ENCODE data around the gene SDCCAG8.
A peak's percentile ranks its signal among the peaks of the same experiment; 100 is the strongest.

The SDCCAG8 gene

GRCh38 chr1:243471754-243472745 is 216.2 kb downstream of the SDCCAG8 start:
- Histone ChIP-seq H3K36me3 (ENCODE audit: control insufficient read depth, insufficient read depth, low read length) (no peaks in the 10 kb centered on the region), H3K9me3 (ENCODE audit: control insufficient read depth, insufficient read depth, low read length) (no peaks in the 10 kb centered on the region), H3K4me3 (ENCODE audit: low read depth, low read length) (no peak overlapping the region), H3K27me3 (ENCODE audit: control insufficient read depth, insufficient read depth, low read length) (no peaks in the 10 kb centered on the region), H3K27ac (ENCODE audit: low read depth, low read length) (no peak overlapping the region), H3K9ac (ENCODE audit: low read depth, low read length) (no peak overlapping the region), H3K4me1 (ENCODE audit: control insufficient read depth, insufficient read depth, low read length) (peaks cover 56% of the 10 kb centered on the region)

DNA sequence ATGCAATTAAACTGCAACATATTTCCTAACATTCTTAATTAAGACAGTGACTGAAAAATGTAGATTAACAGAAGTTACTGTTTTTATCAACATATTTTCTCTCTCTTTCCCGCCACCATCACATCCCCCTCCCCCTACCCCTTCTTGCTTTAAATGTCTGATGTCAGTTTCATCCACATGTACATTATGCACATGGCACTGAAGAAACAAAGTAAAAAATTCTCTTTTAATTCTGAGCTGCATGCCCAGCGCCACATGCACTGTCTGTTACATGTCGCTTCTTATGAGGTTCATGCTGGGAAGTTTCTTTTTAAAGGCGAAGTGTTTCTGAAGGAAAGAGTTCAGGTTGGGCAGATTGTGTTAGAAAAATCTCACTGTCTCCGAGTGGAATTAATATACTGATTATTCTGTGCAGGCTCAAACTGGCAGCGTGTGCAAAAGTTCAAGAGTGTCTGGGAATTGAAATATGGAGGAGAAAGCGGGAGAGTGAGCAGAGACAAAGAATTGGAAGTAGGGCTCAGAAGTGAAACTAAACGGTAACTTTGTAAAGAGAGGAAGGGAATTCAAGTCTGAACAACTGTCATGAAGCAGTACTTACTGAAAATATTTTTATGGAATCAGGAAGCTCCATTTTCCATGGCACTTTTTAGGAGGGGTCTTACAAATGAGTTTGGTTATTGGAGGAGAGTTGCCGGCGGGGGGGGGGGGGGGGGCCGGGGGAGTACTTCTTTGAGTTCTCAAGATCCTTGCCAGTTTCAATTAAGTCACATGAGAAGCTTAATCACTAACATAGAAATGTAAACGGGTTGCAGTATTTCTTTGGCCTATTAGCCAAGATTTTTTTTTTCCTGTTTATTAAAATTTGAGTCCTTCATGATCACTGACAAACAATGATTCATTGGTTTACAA is 217.6 kb downstream of the SDCCAG8 start:
- no peak overlapping the region for H3K4me3 ChIP-seq (ENCODE audit: low read depth, low read length)
- no peak overlapping the region for H3K27ac ChIP-seq (ENCODE audit: low read depth, low read length)
- no peaks in the 10 kb centered on the region for H3K36me3 ChIP-seq (ENCODE audit: control insufficient read depth, insufficient read depth, low read length)
- H3K27me3 ChIP-seq (ENCODE audit: control insufficient read depth, insufficient read depth, low read length): no peaks in the 10 kb centered on the region
- no peaks in the 10 kb centered on the region for H3K9me3 ChIP-seq (ENCODE audit: control insufficient read depth, insufficient read depth, low read length)
- H3K9ac ChIP-seq (ENCODE audit: low read depth, low read length): no peak overlapping the region
- H3K4me1 ChIP-seq (ENCODE audit: control insufficient read depth, insufficient read depth, low read length): peaks cover 56% of the 10 kb centered on the region

GRCh38 chr1:243474136-243474881 is 218.5 kb downstream of the SDCCAG8 start:
- H3K4me1 ChIP-seq (ENCODE audit: control insufficient read depth, insufficient read depth, low read length): peaks cover 56% of the 10 kb centered on the region
- H3K36me3 ChIP-seq (ENCODE audit: control insufficient read depth, insufficient read depth, low read length): no peaks in the 10 kb centered on the region
- no peak overlapping the region for H3K9ac ChIP-seq (ENCODE audit: low read depth, low read length)
- H3K27me3 ChIP-seq (ENCODE audit: control insufficient read depth, insufficient read depth, low read length): no peaks in the 10 kb centered on the region
- no peak overlapping the region for H3K27ac ChIP-seq (ENCODE audit: low read depth, low read length)
- peak overlapping the region; percentile 19; the same call in 1 of the 2 replicates for H3K4me3 ChIP-seq (ENCODE audit: low read depth, low read length)
- no peaks in the 10 kb centered on the region for H3K9me3 ChIP-seq (ENCODE audit: control insufficient read depth, insufficient read depth, low read length)

DNA sequence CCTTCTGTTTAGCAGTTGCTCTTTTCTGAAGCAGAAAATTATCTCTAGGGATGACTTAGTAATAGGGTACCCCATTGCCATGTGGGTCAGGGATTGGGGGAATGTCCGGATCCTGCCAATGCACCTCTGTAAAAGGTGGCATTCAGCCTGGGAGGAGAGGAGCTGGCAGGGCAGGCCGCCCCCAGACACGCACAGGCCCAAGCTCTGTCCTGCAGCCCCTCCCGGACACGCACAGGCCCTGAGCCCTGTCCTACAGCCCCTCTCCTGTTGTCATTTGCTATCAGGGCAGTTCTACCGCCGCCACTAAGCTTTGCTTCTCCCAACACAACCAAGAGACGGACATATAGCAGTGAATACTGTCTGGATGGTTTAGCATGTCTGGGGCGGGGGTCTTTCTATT is 219.1 kb downstream of the SDCCAG8 start:
- no peaks in the 10 kb centered on the region for H3K9me3 ChIP-seq (ENCODE audit: control insufficient read depth, insufficient read depth, low read length)
- no peak overlapping the region for H3K9ac ChIP-seq (ENCODE audit: low read depth, low read length)

DNA sequence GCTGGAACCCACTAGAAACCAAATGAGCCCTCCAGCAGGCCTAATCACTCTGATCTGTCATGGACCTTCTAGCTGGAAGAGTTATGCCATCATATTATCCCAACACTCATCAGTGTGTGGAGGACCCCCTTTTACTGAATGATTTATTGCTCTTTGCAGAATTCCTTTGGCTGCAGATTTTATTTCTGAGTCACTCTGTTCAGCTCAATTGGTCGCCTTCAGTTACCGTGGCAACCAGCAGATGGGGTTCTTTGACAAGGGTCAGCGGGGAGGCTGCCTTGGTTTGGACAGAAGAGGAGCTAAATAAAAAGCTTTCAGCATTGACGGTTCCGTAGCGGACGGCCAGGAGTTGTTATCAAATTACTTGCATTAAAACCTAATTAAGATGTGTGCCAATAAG is 220.1 kb downstream of the SDCCAG8 start:
- Histone ChIP-seq H3K36me3 (ENCODE audit: control insufficient read depth, insufficient read depth, low read length) (no peaks in the 10 kb centered on the region), H3K27ac (ENCODE audit: low read depth, low read length) (no peak overlapping the region), H3K27me3 (ENCODE audit: control insufficient read depth, insufficient read depth, low read length) (no peaks in the 10 kb centered on the region), H3K9me3 (ENCODE audit: control insufficient read depth, insufficient read depth, low read length) (no peaks in the 10 kb centered on the region), H3K9ac (ENCODE audit: low read depth, low read length) (no peak overlapping the region), H3K4me3 (ENCODE audit: low read depth, low read length) (no peak overlapping the region), H3K4me1 (ENCODE audit: control insufficient read depth, insufficient read depth, low read length) (peaks cover 44% of the 10 kb centered on the region)

More for the DNA sequence above, 219.1 kb downstream of the SDCCAG8 start:
- Histone ChIP-seq H3K27ac (ENCODE audit: low read depth, low read length) (no peak overlapping the region), H3K4me1 (ENCODE audit: control insufficient read depth, insufficient read depth, low read length) (peaks cover 55% of the 10 kb centered on the region), H3K27me3 (ENCODE audit: control insufficient read depth, insufficient read depth, low read length) (no peaks in the 10 kb centered on the region), H3K36me3 (ENCODE audit: control insufficient read depth, insufficient read depth, low read length) (no peaks in the 10 kb centered on the region), H3K4me3 (ENCODE audit: low read depth, low read length) (no peak overlapping the region)

DNA sequence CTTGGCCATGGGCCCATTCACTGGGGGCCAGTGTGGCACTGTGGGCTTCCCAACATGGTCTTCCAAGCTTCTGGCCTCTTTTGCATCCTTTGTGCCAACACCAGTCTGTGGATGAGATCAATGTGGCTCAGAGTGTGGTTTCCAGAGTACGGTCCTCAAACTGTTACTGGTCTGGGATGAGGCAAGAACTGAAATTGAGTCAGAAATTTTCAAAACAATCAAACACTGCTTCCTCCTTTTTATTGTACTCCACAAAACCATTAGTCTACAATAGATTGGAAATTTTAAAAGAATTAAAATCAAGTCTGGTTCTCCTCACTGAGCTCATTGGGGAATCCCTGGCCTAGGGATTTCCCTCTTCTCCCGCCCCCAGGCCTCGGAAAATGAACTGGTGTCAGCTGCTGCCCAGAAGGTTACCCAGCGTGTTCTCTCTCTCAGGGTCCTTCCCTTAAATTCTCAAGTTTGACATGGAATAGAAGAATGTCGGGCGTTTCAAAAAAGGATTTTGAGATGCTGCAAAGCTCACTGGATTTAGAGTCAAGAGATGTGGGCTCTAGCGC is 222.0 kb downstream of the SDCCAG8 start:
- Histone ChIP-seq H3K27me3 (ENCODE audit: control insufficient read depth, insufficient read depth, low read length) (peaks cover 6% of the 10 kb centered on the region; the same call in 1 of the 2 replicates), H3K9me3 (ENCODE audit: control insufficient read depth, insufficient read depth, low read length) (no peaks in the 10 kb centered on the region), H3K4me1 (ENCODE audit: control insufficient read depth, insufficient read depth, low read length) (peaks cover 42% of the 10 kb centered on the region), H3K36me3 (ENCODE audit: control insufficient read depth, insufficient read depth, low read length) (no peaks in the 10 kb centered on the region), H3K4me3 (ENCODE audit: low read depth, low read length) (no peak overlapping the region), H3K9ac (ENCODE audit: low read depth, low read length) (no peak overlapping the region), H3K27ac (ENCODE audit: low read depth, low read length) (no peak overlapping the region)

GRCh38 chr1:243481101-243481500 is 225.3 kb downstream of the SDCCAG8 start:
- H3K4me1 ChIP-seq (ENCODE audit: control insufficient read depth, insufficient read depth, low read length): peaks cover 17% of the 10 kb centered on the region; the same call in 1 of the 2 replicates
- H3K9me3 ChIP-seq (ENCODE audit: control insufficient read depth, insufficient read depth, low read length): no peaks in the 10 kb centered on the region
- no peaks in the 10 kb centered on the region for H3K36me3 ChIP-seq (ENCODE audit: control insufficient read depth, insufficient read depth, low read length)
- H3K4me3 ChIP-seq (ENCODE audit: low read depth, low read length): no peak overlapping the region
- H3K27ac ChIP-seq (ENCODE audit: low read depth, low read length): no peak overlapping the region
- no peak overlapping the region for H3K9ac ChIP-seq (ENCODE audit: low read depth, low read length)
- H3K27me3 ChIP-seq (ENCODE audit: control insufficient read depth, insufficient read depth, low read length): peaks cover 8% of the 10 kb centered on the region; the same call in 1 of the 2 replicates

DNA sequence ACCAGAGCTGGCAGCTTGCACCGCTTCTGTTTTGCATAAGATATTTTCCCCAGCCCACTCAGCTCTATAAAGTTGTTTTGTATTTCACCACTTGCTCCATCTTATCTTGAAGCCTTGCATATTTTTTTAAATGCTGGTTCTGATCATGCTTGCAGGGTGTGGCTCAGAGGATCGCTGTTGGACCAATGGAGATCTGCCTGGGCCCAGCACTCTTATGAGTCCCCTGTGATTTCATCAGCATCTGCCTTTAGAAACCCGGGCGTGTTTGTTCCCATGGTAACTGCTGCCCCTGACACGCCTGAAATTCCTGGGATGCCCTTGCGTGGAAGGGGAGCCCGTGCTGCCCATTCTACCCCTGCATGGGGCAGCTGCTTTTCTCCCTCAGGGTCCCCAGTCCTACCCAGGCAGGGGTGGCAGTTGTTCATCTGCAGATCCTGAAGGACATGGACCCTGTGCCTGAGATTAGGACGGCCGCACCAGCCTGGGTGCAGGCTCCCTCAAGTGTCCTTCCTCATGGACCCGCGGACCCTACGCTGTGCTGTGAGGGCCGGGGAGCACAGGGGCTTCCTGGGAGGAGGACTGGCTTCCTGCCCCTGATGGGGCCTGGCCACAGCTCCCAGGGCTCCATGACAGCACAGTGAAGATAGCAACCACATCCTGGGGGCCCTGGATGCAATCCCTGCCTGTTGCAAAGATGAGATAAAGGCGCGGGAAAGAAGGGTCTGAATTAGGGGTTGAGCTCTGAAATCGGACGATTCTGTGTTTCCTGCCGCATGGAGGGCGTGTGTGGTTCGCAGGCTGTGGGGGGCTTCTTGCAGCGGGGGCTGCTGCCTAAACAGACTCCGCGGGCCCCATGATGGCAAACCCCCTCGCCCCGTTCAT is 226.5 kb downstream of the SDCCAG8 start:
- Histone ChIP-seq H3K27me3 (ENCODE audit: control insufficient read depth, insufficient read depth, low read length) (peaks cover 8% of the 10 kb centered on the region; the same call in 1 of the 2 replicates), H3K9ac (ENCODE audit: low read depth, low read length) (peak overlapping the region; percentile 29; the same call in 1 of the 2 replicates), H3K4me3 (ENCODE audit: low read depth, low read length) (peak overlapping the region; percentile 60), H3K36me3 (ENCODE audit: control insufficient read depth, insufficient read depth, low read length) (no peaks in the 10 kb centered on the region), H3K9me3 (ENCODE audit: control insufficient read depth, insufficient read depth, low read length) (no peaks in the 10 kb centered on the region), H3K4me1 (ENCODE audit: control insufficient read depth, insufficient read depth, low read length) (peaks cover 15% of the 10 kb centered on the region; the same call in 1 of the 2 replicates), H3K27ac (ENCODE audit: low read depth, low read length) (no peak overlapping the region)

DNA sequence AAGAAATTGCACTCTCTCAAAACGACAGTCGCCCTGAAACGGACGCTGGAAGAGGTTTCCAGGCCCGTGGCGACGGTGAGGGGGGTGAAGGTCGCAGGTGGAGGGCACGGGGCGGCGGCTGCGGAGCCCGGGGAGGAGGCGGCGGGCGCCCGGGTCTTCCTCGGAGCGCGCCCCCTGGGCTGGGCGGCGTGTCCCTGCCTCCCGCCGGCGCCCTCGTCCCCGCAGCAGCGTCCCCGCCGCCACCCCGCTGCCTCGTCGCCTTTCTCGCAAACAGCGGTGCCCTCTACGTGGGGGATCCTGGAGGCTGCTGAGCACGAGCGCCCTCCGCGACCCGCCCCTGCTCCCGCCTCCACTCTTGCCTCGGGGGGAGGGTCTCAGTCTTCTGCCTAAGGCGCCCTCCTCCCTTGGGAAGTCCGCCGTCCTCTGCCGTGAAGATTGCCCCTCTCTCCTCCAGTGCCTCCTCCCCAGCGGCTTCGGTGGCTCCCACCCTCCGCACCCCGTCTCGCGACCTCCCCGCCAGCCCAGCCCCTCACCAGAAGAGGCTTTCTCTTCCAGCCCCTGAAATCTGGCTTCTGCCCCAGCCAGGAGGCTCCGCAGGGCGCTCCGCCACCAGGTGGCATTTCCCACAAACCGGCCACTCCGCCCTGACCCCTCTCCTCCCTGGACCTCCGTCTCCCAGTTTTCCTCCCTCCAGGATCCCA is 227.4 kb downstream of the SDCCAG8 start:
- Histone ChIP-seq H3K27me3 (ENCODE audit: control insufficient read depth, insufficient read depth, low read length) (peaks cover 8% of the 10 kb centered on the region; the same call in 1 of the 2 replicates), H3K4me3 (ENCODE audit: low read depth, low read length) (peak overlapping the region; percentile 60), H3K9me3 (ENCODE audit: control insufficient read depth, insufficient read depth, low read length) (no peaks in the 10 kb centered on the region), H3K27ac (ENCODE audit: low read depth, low read length) (no peak overlapping the region), H3K9ac (ENCODE audit: low read depth, low read length) (peak overlapping the region; percentile 29; the same call in 1 of the 2 replicates), H3K4me1 (ENCODE audit: control insufficient read depth, insufficient read depth, low read length) (peaks cover 15% of the 10 kb centered on the region; the same call in 1 of the 2 replicates), H3K36me3 (ENCODE audit: control insufficient read depth, insufficient read depth, low read length) (no peaks in the 10 kb centered on the region)

All from HUES48 (cell line).